Naive B cell (primary cell): ENCODE measurements around the gene ATP11A. TPM values are rescaled to one million over a fixed set of nuclear protein-coding genes. Genes with fewer than 3 reads are reported as not detected.
"Not testable (repeated sequence)": the region's sequence is repeated elsewhere in the genome, so short reads cannot be mapped to it uniquely, and the experiment has no call there.

ENCODE experiments used
- ATAC-seq, 2 donors: fragments of 150-1000 bp; cut with Tn5 transposase; 2 replicates each; pipeline ENCODE4 v1.10.0; 2021; ENCODE audit warnings: low read depth in 2 of 2, mild to moderate bottlenecking in 2 of 2, moderate library complexity in 2 of 2
- DNase-seq: peaks from one replicate; pipeline ENCODE4 v3.0.0; 2022
- H3K27ac Mint-ChIP-seq, 6 donors: one replicate each; pipeline ENCODE4 v1.8.0; 2020 to 2022; ENCODE audit warnings: mild to moderate bottlenecking in 6 of 6, mixed read lengths in 6 of 6, moderate library complexity in 5 of 6, inconsistent platforms in 2 of 6
- H3K27me3 Mint-ChIP-seq, 3 donors: one replicate each; pipeline ENCODE4 v1.8.0; 2021 to 2022; ENCODE audit warnings: mixed read lengths in 3 of 3, mild to moderate bottlenecking in 1 of 3
- H3K36me3 Mint-ChIP-seq, 2 donors: one replicate each; pipeline ENCODE4 v1.8.0; 2020 to 2022; ENCODE audit warnings: mixed read lengths in 2 of 2, inconsistent platforms in 1 of 2, mild to moderate bottlenecking in 1 of 2
- H3K4me1 Mint-ChIP-seq, 3 donors: one replicate each; pipeline ENCODE4 v1.8.0; 2020 to 2022; ENCODE audit warnings: mixed read lengths in 3 of 3, inconsistent platforms in 1 of 3, mild to moderate bottlenecking in 1 of 3, moderate library complexity in 1 of 3
- H3K4me3 Mint-ChIP-seq, 8 donors: one replicate each; pipeline ENCODE4 v1.8.0; 2020 to 2022; ENCODE audit warnings: mild to moderate bottlenecking in 8 of 8, mixed read lengths in 8 of 8, moderate library complexity in 8 of 8, inconsistent platforms in 2 of 8
- H3K9me3 Mint-ChIP-seq, 7 donors: one replicate each; pipeline ENCODE4 v1.8.0; 2020 to 2022; ENCODE audit warnings: mixed read lengths in 7 of 7, mild to moderate bottlenecking in 5 of 7, inconsistent platforms in 2 of 7, moderate library complexity in 1 of 7
- polyA plus RNA-seq, 6 donors: library from polyadenylated mRNA; unstranded; fragments of 300-500 nt; fragmentation: Illumina TruSeq; gene quantifications; one replicate each; pipeline ENCODE4 v1.2.3, GENCODE V29; 2021; ENCODE audit warnings: low read depth in 6 of 6

ATP11A gene
- polyA plus RNA-seq, 6 donors from 2014 or later: 7.9 to 23.3 (median 12.9) TPM

DNA sequence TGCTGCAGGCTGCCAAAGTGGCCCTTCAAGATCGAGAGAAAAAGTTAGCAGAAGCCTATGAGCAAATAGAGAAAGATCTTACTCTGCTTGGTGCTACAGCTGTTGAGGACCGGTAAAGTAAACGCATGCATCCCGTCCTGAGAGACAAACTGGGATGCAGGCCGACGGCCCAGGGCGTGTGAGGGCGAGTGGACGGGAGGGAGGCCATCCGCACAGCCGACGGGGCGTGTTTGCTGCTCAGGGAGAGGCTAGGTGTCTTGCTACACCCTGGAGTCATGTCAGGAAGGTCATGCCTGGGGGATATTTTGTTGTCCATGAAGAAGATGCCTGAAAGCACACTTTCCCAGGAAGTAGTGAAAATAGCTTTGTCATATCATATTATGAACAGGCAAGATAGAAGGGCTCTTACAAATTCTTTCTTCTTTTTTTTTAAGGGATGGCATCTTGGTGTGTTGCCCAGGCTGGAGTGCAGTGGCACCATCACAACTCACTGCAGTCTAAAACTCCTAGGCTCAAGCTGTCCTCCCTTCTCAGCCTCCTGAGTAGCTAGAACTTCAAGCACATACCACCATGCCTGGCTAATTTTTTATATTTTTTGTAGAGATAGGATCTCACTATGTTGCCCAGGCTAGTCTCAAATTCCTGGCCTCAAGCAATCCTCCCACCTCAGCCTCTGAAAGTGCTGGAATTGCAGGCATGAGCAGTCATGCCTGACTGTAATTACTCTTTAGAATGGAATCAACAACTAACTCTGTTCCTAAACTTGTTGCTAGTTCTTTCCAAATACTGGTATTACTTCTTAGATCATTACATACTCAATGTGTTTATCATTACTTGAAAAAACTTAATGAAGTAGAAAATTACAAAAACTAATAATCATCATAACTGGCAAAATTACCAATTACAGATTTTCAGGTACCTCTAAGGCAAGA lies 161.5 kb downstream of the ATP11A start:
- Mint-ChIP-seq H3K4me3 (no peak overlapping the region), H3K36me3 (peaks cover 14 to 19% of the 10 kb centered on the region in 2 donors), H3K27ac (peak overlapping the region in 1 of 6 donors; percentile 7), H3K4me1 (peaks cover 0 to 2% (median 0%) of the 10 kb centered on the region in 3 donors), H3K27me3 (no peaks in the 10 kb centered on the region), H3K9me3 (peaks cover 0 to 1% (median 0%) of the 10 kb centered on the region in 7 donors)
- ATAC-seq (no peak), DNase-seq (no peak)

GRCh38 chr13:112852392-112852791 lies 162.6 kb downstream of the ATP11A start:
- Mint-ChIP-seq H3K4me3 (no peak overlapping the region), H3K36me3 (peaks cover 13 to 19% of the 10 kb centered on the region in 2 donors), H3K4me1 (peaks cover 0 to 2% (median 0%) of the 10 kb centered on the region in 3 donors), H3K27ac (no peak overlapping the region), H3K27me3 (no peaks in the 10 kb centered on the region), H3K9me3 (peaks cover 0 to 1% (median 0%) of the 10 kb centered on the region in 7 donors)
- DNase-seq: no peak
- ATAC-seq: no peak

GRCh38 chr13:112852808-112853207 lies 163.0 kb downstream of the ATP11A start:
- no peak for ATAC-seq
- Mint-ChIP-seq H3K27ac (no peak overlapping the region), H3K4me3 (no peak overlapping the region), H3K9me3 (peaks cover 0 to 1% (median 0%) of the 10 kb centered on the region in 7 donors), H3K4me1 (peaks cover 0 to under 1% (median 0%) of the 10 kb centered on the region in 3 donors), H3K36me3 (peaks cover 9 to 21% of the 10 kb centered on the region in 2 donors), H3K27me3 (no peaks in the 10 kb centered on the region)
- no peak for DNase-seq

- Mint-ChIP-seq H3K27ac (no peak overlapping the region), H3K9me3 (peaks cover 0 to 1% (median 0%) of the 10 kb centered on the region in 7 donors), H3K4me3 (no peak overlapping the region), H3K36me3 (peaks cover 8 to 28% of the 10 kb centered on the region in 2 donors), H3K27me3 (no peaks in the 10 kb centered on the region), H3K4me1 (peaks cover 2 to 4% (median 4%) of the 10 kb centered on the region in 3 donors)
- DNase-seq (no peak), ATAC-seq (no peak)
These were observed 164.5 kb downstream of the ATP11A start for GRCh38 chr13:112854321-112854720.

DNA sequence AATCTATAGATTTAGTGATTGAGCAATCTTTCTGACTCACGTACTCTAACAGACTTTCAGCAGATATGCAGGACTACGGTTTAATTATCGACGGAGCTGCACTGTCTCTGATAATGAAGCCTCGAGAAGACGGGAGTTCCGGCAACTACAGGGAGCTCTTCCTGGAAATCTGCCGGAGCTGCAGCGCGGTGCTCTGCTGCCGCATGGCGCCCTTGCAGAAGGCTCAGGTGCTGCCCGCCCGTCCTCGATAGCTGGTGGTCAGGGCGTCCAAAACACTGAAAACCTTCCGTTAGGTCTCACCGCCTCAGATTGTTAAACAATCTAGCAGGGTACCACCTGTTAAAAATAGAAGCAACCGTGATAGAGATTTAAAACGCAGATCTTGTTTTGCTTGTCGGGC lies 166.0 kb downstream of the ATP11A start:
- Mint-ChIP-seq H3K4me3 (no peak overlapping the region), H3K9me3 (peaks cover 0 to 1% (median 0%) of the 10 kb centered on the region in 7 donors), H3K27me3 (no peaks in the 10 kb centered on the region), H3K27ac (no peak overlapping the region), H3K4me1 (peaks cover 11 to 19% (median 16%) of the 10 kb centered on the region in 3 donors), H3K36me3 (peaks cover 7 to 23% of the 10 kb centered on the region in 2 donors)
- no peak for ATAC-seq
- DNase-seq: no peak

- H3K27ac Mint-ChIP-seq: peak overlapping the region in 1 of 6 donors; percentile 75
- H3K9me3 Mint-ChIP-seq: no peaks in the 10 kb centered on the region
- H3K27me3 Mint-ChIP-seq: no peaks in the 10 kb centered on the region
- peaks cover 11 to 21% (median 16%) of the 10 kb centered on the region in 3 donors for H3K4me1 Mint-ChIP-seq
- ATAC-seq: no peak
- H3K36me3 Mint-ChIP-seq: peaks cover 4 to 9% of the 10 kb centered on the region in 2 donors
- H3K4me3 Mint-ChIP-seq: no peak overlapping the region
- DNase-seq: no peak
These were observed 168.2 kb downstream of the ATP11A start for GRCh38 chr13:112857914-112858490.

GRCh38 chr13:112859128-112859816 lies 169.4 kb downstream of the ATP11A start:
- H3K4me1 Mint-ChIP-seq: peaks cover 11 to 21% (median 16%) of the 10 kb centered on the region in 3 donors

DNA sequence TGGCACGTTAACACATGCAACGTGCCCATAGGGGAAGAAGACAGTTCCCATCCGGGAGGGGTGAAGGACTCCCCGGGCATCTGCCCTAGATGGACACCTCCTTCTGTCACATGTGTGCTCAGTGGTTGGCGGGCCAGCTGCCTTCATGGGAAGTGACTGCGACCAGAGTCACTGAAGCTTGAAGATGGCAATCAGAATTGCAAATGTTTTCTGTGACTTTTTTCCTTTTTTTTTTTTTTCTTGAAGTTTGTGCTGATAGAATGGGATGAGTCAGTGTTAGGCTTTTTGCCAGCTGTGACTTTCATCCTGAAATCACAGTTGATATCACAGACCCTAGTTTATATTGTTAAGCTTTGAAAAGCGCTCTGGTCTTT lies 170.0 kb downstream of the ATP11A start:
- H3K9me3 Mint-ChIP-seq: no peaks in the 10 kb centered on the region
- no peaks in the 10 kb centered on the region for H3K27me3 Mint-ChIP-seq
- peak in 1 of 2 donors; percentile 49 for ATAC-seq
- no peak for DNase-seq
- peaks cover 11 to 21% (median 16%) of the 10 kb centered on the region in 3 donors for H3K4me1 Mint-ChIP-seq
- H3K36me3 Mint-ChIP-seq: peaks cover 4 to 9% of the 10 kb centered on the region in 2 donors
- peak overlapping the region in 2 of 8 donors; percentile 44 to 73 for H3K4me3 Mint-ChIP-seq
- H3K27ac Mint-ChIP-seq: peak overlapping the region in 3 of 6 donors; percentile 47 to 86 (median 47)

More at GRCh38 chr13:112859128-112859816, 169.4 kb downstream of the ATP11A start:
- Mint-ChIP-seq H3K36me3 (peaks cover 4 to 9% of the 10 kb centered on the region in 2 donors), H3K27me3 (no peaks in the 10 kb centered on the region), H3K4me3 (peak overlapping the region in 2 of 8 donors; percentile 44 to 73), H3K27ac (peak overlapping the region in 1 of 6 donors; percentile 47), H3K9me3 (no peaks in the 10 kb centered on the region)
- no peak for DNase-seq
- no peak for ATAC-seq

- no peak overlapping the region for H3K27ac Mint-ChIP-seq
- no peaks in the 10 kb centered on the region for H3K9me3 Mint-ChIP-seq
- peaks cover 11 to 21% (median 16%) of the 10 kb centered on the region in 3 donors for H3K4me1 Mint-ChIP-seq
- DNase-seq (no peak), ATAC-seq (no peak)
- H3K4me3 Mint-ChIP-seq: no peak overlapping the region
- H3K36me3 Mint-ChIP-seq: peaks cover 8 to 17% of the 10 kb centered on the region in 2 donors
- H3K27me3 Mint-ChIP-seq: no peaks in the 10 kb centered on the region
These were observed 172.2 kb downstream of the ATP11A start for GRCh38 chr13:112861876-112862615.

- not testable (repeated sequence) for DNase-seq, ATAC-seq, H3K4me3 Mint-ChIP-seq, H3K27me3 Mint-ChIP-seq, H3K27ac Mint-ChIP-seq, H3K9me3 Mint-ChIP-seq
- Mint-ChIP-seq H3K36me3 (peaks cover 8 to 15% of the 10 kb centered on the region in 2 donors), H3K4me1 (peaks cover 11 to 23% (median 16%) of the 10 kb centered on the region in 3 donors)
These were observed 173.5 kb downstream of the ATP11A start for GRCh38 chr13:112863356-112863755.

DNA sequence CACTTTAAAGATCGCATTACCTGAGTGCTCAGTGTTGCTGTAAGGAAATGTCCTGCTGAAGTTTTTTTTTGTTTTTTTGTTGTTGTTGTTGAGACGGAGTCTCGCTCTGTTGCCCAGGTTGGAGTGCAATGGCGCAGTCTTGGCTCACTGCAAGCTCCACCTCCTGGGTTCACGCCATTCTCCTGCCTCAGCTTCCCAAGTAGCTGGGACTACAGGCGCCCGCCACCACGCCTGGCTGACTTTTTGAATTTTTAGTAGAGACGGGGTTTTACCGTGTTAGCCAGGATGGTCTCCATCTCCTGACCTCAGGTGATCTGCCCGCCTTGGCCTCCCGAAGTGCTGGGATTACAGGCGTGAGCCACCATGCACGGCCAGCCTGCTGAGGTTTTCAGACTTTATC lies 175.6 kb downstream of the ATP11A start:
- not testable (repeated sequence) for H3K27ac Mint-ChIP-seq, ATAC-seq, H3K4me3 Mint-ChIP-seq, H3K9me3 Mint-ChIP-seq, DNase-seq, H3K27me3 Mint-ChIP-seq
- peaks cover 8 to 20% of the 10 kb centered on the region in 2 donors for H3K36me3 Mint-ChIP-seq
- H3K4me1 Mint-ChIP-seq: peaks cover 8 to 14% (median 10%) of the 10 kb centered on the region in 3 donors

- Mint-ChIP-seq H3K4me3 (no peak overlapping the region), H3K36me3 (peaks cover 4 to 20% of the 10 kb centered on the region in 2 donors), H3K27me3 (no peaks in the 10 kb centered on the region), H3K27ac (peak overlapping the region in 1 of 6 donors; percentile 41), H3K9me3 (no peaks in the 10 kb centered on the region), H3K4me1 (peaks cover 8 to 21% (median 10%) of the 10 kb centered on the region in 3 donors)
- no peak for ATAC-seq
- no peak for DNase-seq
These were observed 177.5 kb downstream of the ATP11A start for GRCh38 chr13:112867301-112867711.
